D721Med (cell line): ENCODE measurements around the gene C2orf92.

Experiments used
- DNase-seq: peaks from one replicate; pipeline ENCODE4 v3.0.0; 2011; ENCODE audit warnings: low spot score; ENCODE audit not compliant: insufficient read length
- FAIRE-seq: peaks from 2 replicates; lab custom pipeline; 2011; peaks lifted over from hg19 to GRCh38; lab: Jason Lieb, UNC
- CTCF ChIP-seq: IDR thresholded peaks from 2 replicates; pipeline ENCODE4 v1.5.1; 2012; ENCODE audit warnings: mild to moderate bottlenecking, control low read depth; ENCODE audit not compliant: insufficient read depth; ENCODE audit errors: missing control alignments

Gene C2orf92

GRCh38 chr2:97727296-97727695 lies 57.8 kb downstream of the C2orf92 start:
- DNase-seq (no peak), FAIRE-seq (no peak)
- no peak for TF ChIP-seq CTCF

GRCh38 chr2:97728091-97728731 lies 58.7 kb downstream of the C2orf92 start:
- DNase-seq (no peak), FAIRE-seq (peak; percentile 29)
- TF ChIP-seq CTCF = no peak

GRCh38 chr2:97730245-97730644 lies 60.7 kb downstream of the C2orf92 start:
- TF ChIP-seq CTCF = no peak
- FAIRE-seq (no peak), DNase-seq (no peak)

- DNase-seq = no peak
- no peak for TF ChIP-seq CTCF
- FAIRE-seq = no peak
These were observed 61.9 kb downstream of the C2orf92 start for GRCh38 chr2:97731274-97732020.

- DNase-seq (no peak), FAIRE-seq (no peak)
These were observed 63.2 kb downstream of the C2orf92 start for GRCh38 chr2:97732436-97733340.

More at GRCh38 chr2:97732436-97733340, 63.2 kb downstream of the C2orf92 start:
- no peak for TF ChIP-seq CTCF
